ENCODE data around the gene MPDU1. TPM values are rescaled to one million over a fixed set of nuclear protein-coding genes. Genes with fewer than 3 reads are reported as not detected.
A peak's percentile ranks its signal among the peaks of the same experiment; 100 is the strongest.

MPDU1 gene
- total RNA-seq, 1 experiment from 2014 or later = 73.1 TPM

GRCh38 chr17:7548585-7549400 is 34.9 kb upstream of the MPDU1 start, which contains the start of gene TNFSF12:
TSS of gene TNFSF12 (plus strand) at chr17:7549058. CDS start at chr17:7549154, 96 bp downstream.
- Mint-ChIP-seq H3K36me3 (ENCODE audit: insufficient read depth in 1 of 3, low read depth in 3 of 3) (no peaks in the 10 kb centered on the region), H3K4me1 (peaks cover 3 to 9% of the 10 kb centered on the region in 2 experiments; a peak in 3 of 4 replicates), H3K27me3 (ENCODE audit: low read depth) (peaks cover 27% of the 10 kb centered on the region), H3K27ac (no peak within 1 kb of the TSS), H3K9me3 (0 out of 5 replicates have a peak, but pooled peaks cover 0 to 2% of the 10 kb centered on the region in 2 experiments), H3K4me3 (peak within 1 kb of the TSS; percentile 67 to 83)
- Histone ChIP-seq H4K91ac (ENCODE audit: insufficient read length, low read depth, low read length) (no peak within 1 kb of the TSS), H3K9me3 (ENCODE audit: control insufficient read depth, low read depth, low read length) (no peaks in the 10 kb centered on the region), H3K4me1 (ENCODE audit: insufficient read depth, low read length) (peaks cover 2% of the 10 kb centered on the region; the same call in 1 of the 2 replicates), H3K23ac (ENCODE audit: insufficient read length, low read depth, low read length) (no peak within 1 kb of the TSS), H2AK5ac (ENCODE audit: insufficient read length, low read length) (no peak within 1 kb of the TSS), H2AFZ (ENCODE audit: low read length) (no peak within 1 kb of the TSS), H3K56ac (ENCODE audit: insufficient read length, low read depth, low read length) (no peak within 1 kb of the TSS), H3K14ac (ENCODE audit: insufficient read depth, low read length) (no peak within 1 kb of the TSS), H3K79me1 (ENCODE audit: insufficient read depth, low read depth, low read length, poor library complexity, severe bottlenecking) (no peaks in the 10 kb centered on the region), H2BK5ac (ENCODE audit: insufficient read length, low read length) (no peak within 1 kb of the TSS), H2BK20ac (ENCODE audit: low read depth, low read length, poor library complexity, severe bottlenecking) (no peak within 1 kb of the TSS), H3K23me2 (ENCODE audit: insufficient read length, low read depth, low read length, poor library complexity, severe bottlenecking) (peaks cover 6% of the 10 kb centered on the region), H2BK12ac (ENCODE audit: insufficient read length, low read depth, low read length) (no peak within 1 kb of the TSS), H3T11ph (ENCODE audit: low read length) (no peak within 1 kb of the TSS), H4K8ac (replicated peaks; ENCODE audit: insufficient read length, low read depth, low read length) (no peak within 1 kb of the TSS), H2BK120ac (ENCODE audit: low read depth, low read length, poor library complexity, severe bottlenecking) (no peak within 1 kb of the TSS), H3K27me3 (ENCODE audit: insufficient read depth, low read length) (0 out of 2 replicates have a peak, but pooled peaks cover 2% of the 10 kb centered on the region), H3K4me2 (ENCODE audit: insufficient read depth, insufficient read length, low read length) (peak within 1 kb of the TSS; percentile 64), H3K4ac (ENCODE audit: low read depth, low read length) (no peak within 1 kb of the TSS), H3K9ac (ENCODE audit: extremely low read depth, insufficient read length, low read length) (no peak within 1 kb of the TSS), H3K27ac (ENCODE audit: insufficient read length, low read depth, low read length) (no peak within 1 kb of the TSS), H2BK15ac (ENCODE audit: low read depth, low read length) (no peak within 1 kb of the TSS), H3K79me2 (ENCODE audit: insufficient read depth, low read length) (no peaks in the 10 kb centered on the region), H3K18ac (ENCODE audit: insufficient read length, low read depth, low read length) (no peak within 1 kb of the TSS), H4K5ac (ENCODE audit: insufficient read length, low read depth, low read length) (no peak within 1 kb of the TSS), H4K20me1 (ENCODE audit: control insufficient read depth, insufficient read depth, insufficient read length) (no peaks in the 10 kb centered on the region)
- TF ChIP-seq, protein P1, sequence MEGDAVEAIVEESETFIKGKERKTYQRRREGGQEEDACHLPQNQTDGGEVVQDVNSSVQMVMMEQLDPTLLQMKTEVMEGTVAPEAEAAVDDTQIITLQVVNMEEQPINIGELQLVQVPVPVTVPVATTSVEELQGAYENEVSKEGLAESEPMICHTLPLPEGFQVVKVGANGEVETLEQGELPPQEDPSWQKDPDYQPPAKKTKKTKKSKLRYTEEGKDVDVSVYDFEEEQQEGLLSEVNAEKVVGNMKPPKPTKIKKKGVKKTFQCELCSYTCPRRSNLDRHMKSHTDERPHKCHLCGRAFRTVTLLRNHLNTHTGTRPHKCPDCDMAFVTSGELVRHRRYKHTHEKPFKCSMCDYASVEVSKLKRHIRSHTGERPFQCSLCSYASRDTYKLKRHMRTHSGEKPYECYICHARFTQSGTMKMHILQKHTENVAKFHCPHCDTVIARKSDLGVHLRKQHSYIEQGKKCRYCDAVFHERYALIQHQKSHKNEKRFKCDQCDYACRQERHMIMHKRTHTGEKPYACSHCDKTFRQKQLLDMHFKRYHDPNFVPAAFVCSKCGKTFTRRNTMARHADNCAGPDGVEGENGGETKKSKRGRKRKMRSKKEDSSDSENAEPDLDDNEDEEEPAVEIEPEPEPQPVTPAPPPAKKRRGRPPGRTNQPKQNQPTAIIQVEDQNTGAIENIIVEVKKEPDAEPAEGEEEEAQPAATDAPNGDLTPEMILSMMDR (conservative IDR thresholded peaks at IDR 0.05) = no peak; the same call in 2 of the 3 replicates
- DNase-seq = peak; percentile 68
- no CpG with 5 or more reads among the region's 65 CpGs for WGBS (ENCODE audit: extremely low coverage, insufficient read length, low lambda C conversion rate)
